SK-N-SH (cell line): ENCODE data around the gene PTCH2. TPM values are rescaled to one million over a fixed set of nuclear protein-coding genes. Genes with fewer than 3 reads are reported as not detected.
"Not testable (repeated sequence)": the region's sequence is repeated elsewhere in the genome, so short reads cannot be mapped to it uniquely, and the experiment has no call there.

Experiments
- CTCF ChIA-PET: fragments of 300-600, 350-600 bp; formaldehyde crosslinking; extraction: SDS; loops from one replicate; lab custom pipeline; 2021; lab: Yijun Ruan, JAX
- POLR2A ChIA-PET: fragments of 350-600 bp; sonication (Branson Sonifier 250); formaldehyde crosslinking; extraction: SDS; loops from one replicate; lab custom pipeline; 2020; ENCODE audit warnings: antibody characterized with exemption, inconsistent platforms; lab: Yijun Ruan, JAX
- DNase-seq: peaks from one replicate; pipeline ENCODE4 v3.0.0; 2012
- H2AFZ ChIP-seq: fragments of 200-600 bp; sonication (generic); 2 replicates; pipeline ENCODE4 v1.8.1; 2016; ENCODE audit warnings: antibody characterized with exemption, mild to moderate bottlenecking, low read depth
- H3F3A ChIP-seq: fragments of 200-600 bp; sonication (generic); replicated peaks from 2 replicates; pipeline ENCODE3; 2016; ENCODE audit warnings: antibody characterized with exemption, mild to moderate bottlenecking; ENCODE audit not compliant: insufficient read depth
- H3K27ac ChIP-seq, 2 experiments: fragments of 200-500 bp in 1 of 2; fragments of 200-600 bp in 1 of 2; sonication (Bioruptor generic) in 1 of 2; sonication (generic), shearing (Covaris generic) in 1 of 2; 2 replicates each; pipeline versions ENCODE4 v1.5.1 to v1.6.1; 2014 to 2016; ENCODE audit warnings: low read depth in 2 of 2, inconsistent platforms in 1 of 2, low read length in 1 of 2, mild to moderate bottlenecking in 1 of 2, mixed read lengths in 1 of 2
- H3K27me3 ChIP-seq: fragments of 200-600 bp; sonication (generic), shearing (Covaris generic); 2 replicates; pipeline ENCODE4 v1.6.1; 2016; ENCODE audit warnings: mixed run types; ENCODE audit not compliant: insufficient read depth
- H3K36me3 ChIP-seq, 2 experiments: fragments of 200-500 bp in 1 of 2; fragments of 200-600 bp in 1 of 2; sonication (Bioruptor generic) in 1 of 2; sonication (generic) in 1 of 2; replicated peaks in 1 of 2; 2 replicates each; pipeline versions ENCODE3 to v1.5.1; 2014 to 2016; ENCODE audit warnings: low read length in 1 of 2, mild to moderate bottlenecking in 1 of 2; ENCODE audit not compliant: insufficient read depth in 2 of 2, control insufficient read depth in 1 of 2
- H3K4me1 ChIP-seq, 2 experiments: fragments of 200-500 bp in 1 of 2; fragments of 200-600 bp in 1 of 2; sonication (Bioruptor generic) in 1 of 2; sonication (generic), shearing (Covaris generic) in 1 of 2; 2 replicates each; pipeline versions ENCODE4 v1.5.1 to v1.6.1; 2014 to 2016; ENCODE audit warnings: low read depth in 1 of 2, low read length in 1 of 2, mixed run types in 1 of 2; ENCODE audit not compliant: insufficient read depth in 2 of 2, control insufficient read depth in 1 of 2
- H3K4me2 ChIP-seq: fragments of 200-600 bp; sonication (generic), shearing (Covaris generic); 2 replicates; pipeline ENCODE4 v1.6.1; 2017; ENCODE audit warnings: mixed run types
- H3K4me3 ChIP-seq, 2 experiments: fragments of 200-500 bp in 1 of 2; fragments of 200-600 bp in 1 of 2; sonication (Bioruptor generic) in 1 of 2; sonication (generic), shearing (Covaris generic) in 1 of 2; 2 replicates each; pipeline versions ENCODE4 v1.5.1 to v1.8.1; 2014 to 2016; ENCODE audit warnings: low read depth in 2 of 2, inconsistent platforms in 1 of 2, low read length in 1 of 2, mild to moderate bottlenecking in 1 of 2, mixed read lengths in 1 of 2, moderate library complexity in 1 of 2
- H3K79me2 ChIP-seq: fragments of 200-600 bp; sonication (generic); 2 replicates; pipeline ENCODE4 v1.8.1; 2017; ENCODE audit warnings: mild to moderate bottlenecking; ENCODE audit not compliant: insufficient read depth
- H3K9ac ChIP-seq: fragments of 200-600 bp; sonication (generic); 2 replicates; pipeline ENCODE4 v1.6.1; 2017; ENCODE audit warnings: mixed run types
- H3K9me2 ChIP-seq: fragments of 200-600 bp; sonication (generic); 2 replicates; pipeline ENCODE4 v1.6.1; 2017; ENCODE audit warnings: mixed run types
- H3K9me3 ChIP-seq: fragments of 200-600 bp; sonication (generic); 2 replicates; pipeline ENCODE4 v1.6.1; 2017; ENCODE audit warnings: mixed run types, mild to moderate bottlenecking, moderate library complexity
- H4K20me1 ChIP-seq: fragments of 200-600 bp; sonication (generic); 2 replicates; pipeline ENCODE4 v1.6.1; 2017; ENCODE audit warnings: mild to moderate bottlenecking, mixed run types; ENCODE audit not compliant: insufficient read depth
- ELF1 ChIP-seq: IDR thresholded peaks from 2 replicates; pipeline ENCODE4 v1.4.0; 2012
- FOXJ3 ChIP-seq: sonication (generic); formaldehyde crosslinking; IDR thresholded peaks from 2 replicates; pipeline ENCODE4 v1.5.1; 2020; ENCODE audit warnings: mild to moderate bottlenecking, missing genetic modification reagents
- GABPA ChIP-seq: IDR thresholded peaks from 2 replicates; pipeline ENCODE4 v1.4.0; 2012; ENCODE audit warnings: low read depth, mild to moderate bottlenecking
- NFIC ChIP-seq: IDR thresholded peaks from 2 replicates; pipeline ENCODE4 v1.4.0; 2012; ENCODE audit warnings: borderline replicate concordance
- NRF1 ChIP-seq: IDR thresholded peaks from 2 replicates; pipeline ENCODE4 v1.6.1; 2012; ENCODE audit warnings: low read depth, mild to moderate bottlenecking, low read length
- RCOR1 ChIP-seq: fragments of 150-350 bp; IDR thresholded peaks from 2 replicates; pipeline ENCODE4 v1.6.1; 2017; ENCODE audit warnings: antibody characterized with exemption, low read length
- SMC3 ChIP-seq: IDR thresholded peaks from 2 replicates; pipeline ENCODE4 v1.6.1; 2012; ENCODE audit warnings: low read depth, low read length, improper control_type of control experiment
- TCF12 ChIP-seq: IDR thresholded peaks from 2 replicates; pipeline ENCODE4 v1.4.0; 2012
- TEAD4 ChIP-seq: IDR thresholded peaks from 2 replicates; pipeline ENCODE4 v1.4.0; 2012; ENCODE audit warnings: mild to moderate bottlenecking, borderline replicate concordance; ENCODE audit not compliant: insufficient read depth
- WGBS: methylation state at CpG from one replicate; pipeline ENCODE4 v1.1.6; 2017; ENCODE audit warnings: low lambda C conversion rate; 5-methylcytosine and 5-hydroxymethylcytosine counted together
- polyA plus RNA-seq, 3 experiments: library from polyadenylated mRNA; depleted of rRNA; stranded (reverse); fragments of >200 nt; gene quantifications; 2 replicates each; pipeline ENCODE4 v1.2.3, GENCODE V29; 2012
- TF ChIP-seq, protein P1 (sequence below): fragments of 150-350 bp; IDR thresholded peaks from 2 replicates; pipeline ENCODE4 v1.6.1; 2017; ENCODE audit warnings: antibody characterized with exemption, low read length, low read depth, borderline replicate concordance

The PTCH2 gene
- polyA plus RNA-seq, 1 of the 3 experiments (the other 2 are of a cell fraction), result 1.2 TPM

GRCh38 chr1:44826375-44827196 is 16.5 kb downstream of the PTCH2 start:
- WGBS, result 88% methylated on average over 20 of the region's 24 CpGs
- H3K4me2 ChIP-seq, result no peak overlapping the region
- ChIA-PET CTCF (interaction anchor here (0.9 to 2.0 kb wide), 2 partner anchors 9 to 188 kb away, joined by 3 to 5 read pairs; no protein-coding TSS in a partner anchor), POLR2A (interaction anchor here (1.4 kb wide), 1 partner anchor 51 kb away, joined by 4 read pairs; the partner anchor contains the start of gene RPS8)
- no peaks in the 10 kb centered on the region for H3K9me2 ChIP-seq
- H3K36me3 ChIP-seq, result no peaks in the 10 kb centered on the region
- H3K4me3 ChIP-seq, result no peak overlapping the region
- H3K27me3 ChIP-seq, result no peaks in the 10 kb centered on the region
- H3F3A ChIP-seq, result peaks cover 4% of the 10 kb centered on the region
- H3K4me1 ChIP-seq, result no peaks in the 10 kb centered on the region
- no peaks in the 10 kb centered on the region for H4K20me1 ChIP-seq
- DNase-seq, result peak; percentile 20
- H3K9me3 ChIP-seq, result no peaks in the 10 kb centered on the region
- no peak overlapping the region for H3K9ac ChIP-seq
- TF ChIP-seq NFIC, result no peak
- no peaks in the 10 kb centered on the region for H3K79me2 ChIP-seq
- H2AFZ ChIP-seq, result no peak overlapping the region
- no peak overlapping the region for H3K27ac ChIP-seq

- POLR2A ChIA-PET, result interaction anchor here (1.1 kb wide), 1 partner anchor 10 kb away, joined by 3 read pairs; no protein-coding TSS in a partner anchor
- H3K9ac ChIP-seq, CTCF ChIA-PET, H3K4me2 ChIP-seq, H3K4me3 ChIP-seq, H4K20me1 ChIP-seq, DNase-seq, H3K27ac ChIP-seq, H3K4me1 ChIP-seq, H3K36me3 ChIP-seq, H2AFZ ChIP-seq, H3K9me3 ChIP-seq, H3K79me2 ChIP-seq, H3K9me2 ChIP-seq, H3K27me3 ChIP-seq: not testable (repeated sequence)
- H3F3A ChIP-seq, result peaks cover 21% of the 10 kb centered on the region
- WGBS, result 92% methylated on average over 6 of the region's 6 CpGs
Observed at GRCh38 chr1:44824392-44824791, 18.7 kb downstream of the PTCH2 start.

- no peaks in the 10 kb centered on the region for H4K20me1 ChIP-seq
- H3K9me3 ChIP-seq, result no peaks in the 10 kb centered on the region
- H3K4me1 ChIP-seq, result peaks cover 5 to 7% of the 10 kb centered on the region in 2 experiments; a peak in 1 of 4 replicates
- WGBS, result 83% methylated on average over 2 of the region's 15 CpGs
- H3K27me3 ChIP-seq, result no peaks in the 10 kb centered on the region
- H2AFZ ChIP-seq, result no peak overlapping the region
- no peak overlapping the region for H3K9ac ChIP-seq
- ChIA-PET CTCF (interaction anchor here (0.7 to 1.1 kb wide), 2 partner anchors 37 to 95 kb away, joined by 3 read pairs; no protein-coding TSS in a partner anchor), POLR2A (interaction anchor here (0.6 to 1.1 kb wide), 3 partner anchors 9 to 492 kb away, joined by 3 to 4 read pairs (median 3); no protein-coding TSS in a partner anchor)
- no peak for TF ChIP-seq FOXJ3 (CRISPR knock-in tag)
- no peak for TF ChIP-seq TEAD4
- TF ChIP-seq SMC3, result no peak
- TF ChIP-seq NFIC, result no peak
- no peak for TF ChIP-seq RCOR1
- no peak for TF ChIP-seq GABPA
- no peak for TF ChIP-seq NRF1
- TF ChIP-seq ELF1, result no peak
- TF ChIP-seq TCF12, result no peak
- TF ChIP-seq, protein P1, sequence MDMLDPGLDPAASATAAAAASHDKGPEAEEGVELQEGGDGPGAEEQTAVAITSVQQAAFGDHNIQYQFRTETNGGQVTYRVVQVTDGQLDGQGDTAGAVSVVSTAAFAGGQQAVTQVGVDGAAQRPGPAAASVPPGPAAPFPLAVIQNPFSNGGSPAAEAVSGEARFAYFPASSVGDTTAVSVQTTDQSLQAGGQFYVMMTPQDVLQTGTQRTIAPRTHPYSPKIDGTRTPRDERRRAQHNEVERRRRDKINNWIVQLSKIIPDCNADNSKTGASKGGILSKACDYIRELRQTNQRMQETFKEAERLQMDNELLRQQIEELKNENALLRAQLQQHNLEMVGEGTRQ, result no peak
- H3K27ac ChIP-seq, result no peak overlapping the region
- no peaks in the 10 kb centered on the region for H3K79me2 ChIP-seq
- peaks cover 35% of the 10 kb centered on the region for H3F3A ChIP-seq
- H3K4me2 ChIP-seq, result no peak overlapping the region
- H3K9me2 ChIP-seq, result no peaks in the 10 kb centered on the region
- no peaks in the 10 kb centered on the region for H3K36me3 ChIP-seq
- H3K4me3 ChIP-seq, result no peak overlapping the region
- DNase-seq, result no peak
Observed at GRCh38 chr1:44822981-44823451, 20.0 kb downstream of the PTCH2 start.
